Uterus (tissue), 2 donors: ENCODE data around the gene SLC35E2B.

Experiments used
- POLR2A ChIP-seq, 2 donors: fragments of 450-650 bp; IDR thresholded peaks; one replicate each; pipeline ENCODE4 v1.6.1; 2016; ENCODE audit warnings: antibody characterized with exemption in 2 of 2, mild to moderate bottlenecking in 1 of 2, moderate library complexity in 1 of 2
- TF ChIP-seq, protein P1 (sequence below), 4 experiments: fragments of 200-600 bp in 2 of 4; fragments of 450-650 bp in 2 of 4; sonication (generic) in 2 of 4; IDR thresholded peaks; one replicate each; pipeline ENCODE4 v1.5.1; 2016 to 2019; ENCODE audit warnings: antibody characterized with exemption in 4 of 4, mild to moderate bottlenecking in 2 of 4, moderate library complexity in 1 of 4

- TF ChIP-seq POLR2A (IDR thresholded peaks at IDR 0.05) = no peak
- TF ChIP-seq, protein P1, sequence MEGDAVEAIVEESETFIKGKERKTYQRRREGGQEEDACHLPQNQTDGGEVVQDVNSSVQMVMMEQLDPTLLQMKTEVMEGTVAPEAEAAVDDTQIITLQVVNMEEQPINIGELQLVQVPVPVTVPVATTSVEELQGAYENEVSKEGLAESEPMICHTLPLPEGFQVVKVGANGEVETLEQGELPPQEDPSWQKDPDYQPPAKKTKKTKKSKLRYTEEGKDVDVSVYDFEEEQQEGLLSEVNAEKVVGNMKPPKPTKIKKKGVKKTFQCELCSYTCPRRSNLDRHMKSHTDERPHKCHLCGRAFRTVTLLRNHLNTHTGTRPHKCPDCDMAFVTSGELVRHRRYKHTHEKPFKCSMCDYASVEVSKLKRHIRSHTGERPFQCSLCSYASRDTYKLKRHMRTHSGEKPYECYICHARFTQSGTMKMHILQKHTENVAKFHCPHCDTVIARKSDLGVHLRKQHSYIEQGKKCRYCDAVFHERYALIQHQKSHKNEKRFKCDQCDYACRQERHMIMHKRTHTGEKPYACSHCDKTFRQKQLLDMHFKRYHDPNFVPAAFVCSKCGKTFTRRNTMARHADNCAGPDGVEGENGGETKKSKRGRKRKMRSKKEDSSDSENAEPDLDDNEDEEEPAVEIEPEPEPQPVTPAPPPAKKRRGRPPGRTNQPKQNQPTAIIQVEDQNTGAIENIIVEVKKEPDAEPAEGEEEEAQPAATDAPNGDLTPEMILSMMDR (IDR thresholded peaks at IDR 0.05) = no peak
These were observed 80.5 kb downstream of the SLC35E2B start for GRCh38 chr1:1612104-1612400.
